SJSA1 (cell line): ENCODE results near the gene PREPL. TPM values are rescaled to one million over a fixed set of nuclear protein-coding genes. Genes with fewer than 3 reads are reported as not detected.
"Not testable (repeated sequence)": the region's sequence is repeated elsewhere in the genome, so short reads cannot be mapped to it uniquely, and the experiment has no call there.

Experiments
- DNase-seq, 2 experiments: peaks; one replicate each; pipeline ENCODE4 v3.0.0-alpha.2; 2015 to 2020; ENCODE audit warnings: low spot score in 2 of 2, low read depth in 1 of 2
- H3K27ac ChIP-seq: fragments of 250-450 bp; sonication (Bioruptor Pico); 2 replicates; pipeline ENCODE4 v1.5.1; 2020; ENCODE audit warnings: mild to moderate bottlenecking, moderate library complexity
- H3K27me3 ChIP-seq: fragments of 250-450 bp; sonication (Bioruptor Pico); replicated peaks from 2 replicates; pipeline ENCODE4 v1.5.1; 2020; ENCODE audit warnings: mild to moderate bottlenecking, moderate library complexity
- H3K36me3 ChIP-seq: fragments of 250-450 bp; sonication (Bioruptor Pico); 2 replicates; pipeline ENCODE4 v1.5.1; 2020; ENCODE audit warnings: mild to moderate bottlenecking
- H3K4me1 ChIP-seq: fragments of 250-450 bp; sonication (Bioruptor Pico); replicated peaks from 2 replicates; pipeline ENCODE4 v1.6.1; 2021; ENCODE audit warnings: mild to moderate bottlenecking
- H3K4me3 ChIP-seq: fragments of 250-450 bp; sonication (Bioruptor Pico); 2 replicates; pipeline ENCODE4 v1.5.1; 2020; ENCODE audit warnings: mild to moderate bottlenecking
- H3K9me3 ChIP-seq: fragments of 250-450 bp; sonication (Bioruptor Pico); replicated peaks from 2 replicates; pipeline ENCODE4 v1.5.1; 2020; ENCODE audit warnings: mild to moderate bottlenecking
- total RNA-seq: library from RNA; depleted of rRNA; stranded (reverse); fragments of >200 nt; shearing (Covaris generic); gene quantifications from 2 replicates; pipeline ENCODE4 v1.2.3, GENCODE V29; 2014; rRNA removed

The PREPL gene
- total RNA-seq = 27.3 and 39.0 TPM in 2 replicates

DNA sequence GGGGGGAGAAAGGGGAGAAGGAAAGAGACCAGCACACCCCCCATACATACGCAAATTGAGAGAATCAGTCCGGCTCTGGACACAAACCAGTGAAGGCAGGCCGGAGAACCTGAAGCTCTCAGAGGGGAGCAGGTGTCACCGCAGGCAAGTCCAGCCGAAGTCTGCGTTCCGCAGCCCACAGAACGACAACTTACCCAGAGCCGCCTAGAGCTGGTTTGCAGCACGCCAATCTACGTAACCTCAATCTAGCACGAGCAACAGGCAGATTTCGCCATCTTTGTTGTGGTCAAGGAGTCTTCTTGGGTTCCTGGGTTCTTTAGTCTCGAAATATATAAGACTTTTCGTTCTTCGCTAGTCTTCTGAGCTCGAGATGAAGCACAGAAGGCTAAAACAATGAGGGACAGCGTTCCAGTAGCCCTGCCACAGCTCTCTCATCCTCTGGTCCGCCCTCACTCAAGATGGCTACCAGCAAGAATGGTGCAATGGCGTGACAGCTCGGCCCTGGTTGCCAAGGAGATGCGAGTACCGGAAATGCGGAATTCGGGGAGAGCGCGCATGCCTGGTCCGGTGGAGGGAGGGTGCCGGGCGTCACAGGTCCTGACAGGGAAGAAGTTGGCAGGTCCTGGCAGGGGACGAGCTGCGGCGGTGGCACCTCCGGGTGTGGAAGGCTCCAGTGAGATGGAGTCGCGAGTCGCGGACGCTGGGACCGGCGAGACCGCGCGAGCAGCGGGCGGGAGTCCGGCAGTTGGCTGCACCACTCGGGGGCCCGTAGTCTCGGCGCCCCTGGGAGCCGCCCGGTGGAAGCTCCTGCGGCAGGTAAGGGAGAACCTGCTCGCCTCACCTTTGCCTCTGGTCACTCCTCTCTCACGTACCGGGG is at the start of gene PREPL, which contains the start of gene CAMKMT:
Gene PREPL (minus strand): TSS at position 165 of the 877 bp plus-strand sequence. CDS start 15,152 bp downstream, outside the sequence.
Gene CAMKMT (plus strand): TSS at position 618 of the 877 bp plus-strand sequence.
- Histone ChIP-seq H3K27ac (peak within 1 kb of the TSS; percentile 100), H3K4me3 (peak within 1 kb of the TSS; percentile 68), H3K9me3 (no peaks in the 10 kb centered on the region), H3K27me3 (no peaks in the 10 kb centered on the region), H3K4me1 (peaks cover 10% of the 10 kb centered on the region; the same call in 1 of the 2 replicates), H3K36me3 (no peaks in the 10 kb centered on the region)
- peak; percentile 98 to 99 for DNase-seq

DNA sequence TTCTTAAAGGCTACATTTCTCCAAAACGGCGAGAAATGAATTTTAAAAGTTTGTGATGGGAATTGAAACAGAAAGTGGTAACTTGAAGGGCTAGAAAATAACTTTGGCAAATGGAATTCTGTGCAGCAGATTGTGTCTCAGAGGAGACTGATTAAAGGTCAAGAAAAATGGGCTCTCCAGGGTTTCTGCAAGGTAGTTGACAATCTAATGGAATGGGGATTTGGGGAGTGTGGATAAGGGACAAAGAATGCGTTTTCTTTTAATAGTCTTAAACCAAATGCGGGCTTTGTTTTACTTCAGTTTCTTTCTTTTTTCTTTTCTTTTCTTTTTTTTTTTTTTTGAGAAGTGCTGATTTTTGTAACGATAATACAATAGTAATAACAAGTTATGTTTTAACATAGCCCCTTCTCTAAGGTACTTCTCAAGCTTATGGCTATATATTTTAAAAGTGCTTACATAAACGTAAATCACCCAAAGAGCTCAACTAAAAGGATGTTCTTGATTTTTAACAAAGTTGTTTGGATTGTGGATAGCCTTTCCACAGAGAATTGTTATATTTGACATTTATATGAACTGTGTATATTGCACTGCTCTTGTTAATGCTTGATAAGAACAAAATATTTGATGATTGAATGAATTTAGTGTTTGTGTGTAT is 37.1 kb upstream of the PREPL start:
- H3K36me3 ChIP-seq = no peaks in the 10 kb centered on the region
- no peaks in the 10 kb centered on the region for H3K9me3 ChIP-seq
- H3K4me3 ChIP-seq = no peak overlapping the region
- no peak overlapping the region for H3K27ac ChIP-seq
- DNase-seq = no peak
- no peaks in the 10 kb centered on the region for H3K4me1 ChIP-seq
- H3K27me3 ChIP-seq = no peaks in the 10 kb centered on the region

DNA sequence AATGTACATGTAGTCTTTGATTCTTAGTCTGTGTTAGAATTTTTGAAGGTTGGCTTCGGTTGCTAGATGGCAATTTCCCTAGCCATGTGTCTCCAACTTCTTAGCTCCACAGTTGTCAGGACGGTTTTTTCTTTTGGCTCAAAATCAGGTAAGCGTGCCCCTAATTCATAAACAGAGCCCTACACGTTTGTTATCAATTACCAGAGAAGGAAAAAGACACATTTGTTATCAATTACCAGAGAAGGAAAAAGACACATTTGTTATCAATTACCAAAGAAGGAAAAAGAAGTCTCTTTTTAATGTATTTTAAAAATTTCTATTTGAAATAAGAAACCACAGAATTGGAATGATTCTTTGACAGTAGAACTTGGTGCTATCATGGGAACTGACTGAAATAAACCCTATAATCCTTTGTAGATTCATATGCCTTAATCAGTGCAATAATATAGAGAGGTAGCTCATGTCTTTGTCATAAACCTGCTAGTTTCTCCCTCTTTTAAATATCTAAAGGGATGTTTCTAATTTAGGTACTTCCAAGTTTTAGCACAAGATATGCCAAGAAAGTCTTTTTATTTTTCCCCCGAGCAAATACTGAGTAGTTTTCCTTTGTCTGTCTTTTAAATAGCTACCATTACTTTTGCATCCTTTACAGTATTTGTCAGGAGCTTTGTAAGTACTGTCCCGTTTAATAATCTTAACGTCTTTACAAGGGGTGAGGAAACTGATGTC is 36.3 kb upstream of the PREPL start:
- Histone ChIP-seq H3K9me3 (no peaks in the 10 kb centered on the region), H3K27me3 (no peaks in the 10 kb centered on the region), H3K4me3 (no peak overlapping the region), H3K27ac (no peak overlapping the region), H3K36me3 (no peaks in the 10 kb centered on the region), H3K4me1 (no peaks in the 10 kb centered on the region)
- no peak for DNase-seq

DNA sequence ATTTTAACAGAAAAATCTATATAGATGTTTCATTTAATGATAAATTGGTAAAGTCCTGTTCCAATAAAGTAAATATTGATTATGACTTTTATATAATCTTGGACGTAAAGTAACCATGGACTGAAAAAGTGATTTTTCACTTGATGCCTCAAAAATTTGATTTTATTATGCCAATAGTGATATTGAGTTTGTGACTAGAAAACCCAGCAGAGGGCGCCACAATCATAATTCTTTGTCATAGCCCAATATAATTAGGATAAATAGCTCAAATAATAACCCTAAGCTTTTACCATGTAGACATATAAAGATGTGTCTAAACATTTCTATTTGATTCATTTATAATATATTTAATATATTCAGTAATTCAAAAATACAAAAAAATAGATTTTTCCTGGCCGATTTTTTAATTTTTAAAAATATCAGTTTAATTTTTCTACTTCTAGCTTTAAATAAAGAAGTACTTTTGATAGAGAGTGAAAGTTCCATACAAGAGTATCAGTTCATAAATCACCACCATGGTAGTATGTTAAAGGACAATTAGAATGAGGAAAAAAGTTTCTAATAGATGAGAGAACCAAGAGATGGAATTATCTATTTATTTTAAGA is 31.1 kb upstream of the PREPL start:
- H3K36me3 ChIP-seq = no peaks in the 10 kb centered on the region
- H3K27ac ChIP-seq = no peak overlapping the region
- no peak for DNase-seq
- H3K4me3 ChIP-seq = no peak overlapping the region
- H3K27me3 ChIP-seq = no peaks in the 10 kb centered on the region
- H3K9me3 ChIP-seq = no peaks in the 10 kb centered on the region
- peaks cover 7% of the 10 kb centered on the region for H3K4me1 ChIP-seq

DNA sequence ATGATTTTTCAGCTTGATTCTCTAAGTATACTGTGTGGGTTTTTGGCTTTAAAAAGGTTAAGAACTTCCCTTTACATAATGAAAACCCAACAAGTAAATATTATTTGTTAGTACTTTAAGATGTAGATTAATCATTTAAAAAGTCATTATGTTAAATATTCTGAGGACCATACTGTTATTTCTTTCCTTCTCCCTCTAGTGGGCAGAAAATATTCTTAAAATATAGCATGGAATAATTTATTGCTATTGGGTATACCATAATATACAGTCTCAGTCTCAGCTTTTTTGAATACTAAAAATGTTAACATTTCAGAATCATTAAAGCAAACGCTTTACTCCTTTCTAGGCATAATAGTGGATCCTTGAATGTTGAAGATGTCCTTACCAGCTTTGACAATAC is 28.6 kb upstream of the PREPL start:
- H3K9me3 ChIP-seq = no peaks in the 10 kb centered on the region
- peaks cover 7% of the 10 kb centered on the region for H3K4me1 ChIP-seq
- no peaks in the 10 kb centered on the region for H3K36me3 ChIP-seq
- H3K4me3 ChIP-seq = no peak overlapping the region
- H3K27ac ChIP-seq = no peak overlapping the region
- DNase-seq = no peak
- no peaks in the 10 kb centered on the region for H3K27me3 ChIP-seq

DNA sequence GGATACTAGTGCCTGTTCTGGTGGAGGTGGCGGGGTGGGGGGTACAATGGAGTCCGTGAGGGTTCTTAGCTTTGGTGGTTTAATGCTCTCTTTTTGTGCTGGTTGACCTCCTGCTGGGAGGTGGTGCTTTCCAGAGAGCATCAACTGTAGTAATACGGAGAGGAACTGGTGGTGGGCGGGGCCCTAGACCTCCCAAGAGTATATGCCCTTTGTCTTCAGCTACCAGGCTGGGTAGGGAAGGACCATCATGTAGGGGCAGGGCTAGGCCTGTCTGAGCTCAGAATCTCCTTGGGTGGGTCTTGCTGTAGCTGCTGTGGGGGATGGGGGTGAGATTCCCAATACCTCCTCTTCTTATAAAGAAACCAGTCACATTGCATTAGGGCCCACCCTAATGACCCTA is 27.6 kb upstream of the PREPL start:
- Histone ChIP-seq H3K36me3 (no peaks in the 10 kb centered on the region), H3K9me3 (no peaks in the 10 kb centered on the region), H3K27me3 (no peaks in the 10 kb centered on the region), H3K27ac (no peak overlapping the region), H3K4me3 (no peak overlapping the region), H3K4me1 (peaks cover 7% of the 10 kb centered on the region)
- peak; percentile 7 to 52 for DNase-seq

DNA sequence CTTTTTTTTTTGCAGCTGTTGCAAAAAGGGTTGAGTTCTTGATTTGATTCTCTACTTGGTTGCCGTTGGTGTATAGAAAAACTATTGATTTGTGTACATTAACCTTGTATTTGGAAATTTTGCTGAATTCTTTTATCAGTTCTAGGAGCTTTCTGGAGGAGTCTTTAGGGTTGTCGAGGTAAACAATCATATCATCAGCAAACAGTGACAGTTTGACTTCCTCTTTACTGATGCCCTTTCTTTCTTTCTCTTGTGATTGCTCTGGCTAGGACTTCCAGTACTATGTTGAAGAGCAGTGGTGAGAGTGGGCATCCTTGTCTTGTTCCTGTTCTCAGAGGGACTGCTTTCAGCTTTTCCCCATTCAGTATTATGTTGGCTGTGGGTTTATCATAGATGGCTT is 23.9 kb upstream of the PREPL start:
- not testable (repeated sequence) for H3K27ac ChIP-seq, H3K36me3 ChIP-seq, DNase-seq, H3K4me1 ChIP-seq, H3K9me3 ChIP-seq, H3K27me3 ChIP-seq, H3K4me3 ChIP-seq

DNA sequence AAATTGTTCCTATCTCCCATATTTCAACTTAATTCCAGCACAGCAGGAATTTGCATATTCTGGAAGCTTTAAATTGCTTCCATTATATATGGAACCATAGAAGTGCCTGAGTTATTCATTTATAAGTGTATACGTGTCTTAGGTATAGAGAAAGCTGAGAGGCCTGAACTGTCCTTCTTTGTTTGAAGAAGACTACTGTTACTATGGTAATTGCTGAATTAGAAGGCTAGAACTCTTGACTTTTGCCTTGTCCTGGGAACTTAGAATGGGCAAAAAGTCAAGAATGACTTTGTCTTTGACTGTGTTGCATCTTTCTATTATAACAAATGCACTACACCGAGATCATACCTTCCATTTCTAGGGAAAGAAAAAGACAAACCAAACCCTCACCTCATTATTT is 16.2 kb upstream of the PREPL start:
- Histone ChIP-seq H3K27me3 (no peaks in the 10 kb centered on the region), H3K4me3 (no peak overlapping the region)
- no peak for DNase-seq

DNA sequence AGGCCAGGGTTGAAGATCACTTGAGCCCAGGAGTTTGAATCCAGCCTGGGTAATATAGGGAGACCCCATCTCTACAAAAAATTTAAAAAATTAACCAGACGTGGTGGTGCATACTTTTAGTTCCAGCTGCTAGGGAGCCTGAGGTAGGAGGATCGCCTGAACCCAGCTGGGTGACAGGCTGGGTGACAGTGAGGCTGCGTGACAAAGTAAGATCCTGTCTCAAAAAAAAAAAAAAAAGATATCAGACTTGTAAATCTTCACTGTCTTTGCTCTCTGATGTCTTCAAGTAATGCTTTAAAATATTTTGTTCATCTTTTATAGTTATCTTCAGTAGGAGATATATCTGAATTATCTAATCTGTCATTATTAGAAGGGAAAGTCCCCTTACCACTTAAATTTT is 11.0 kb upstream of the PREPL start:
- Histone ChIP-seq H3K4me1 (no peaks in the 10 kb centered on the region), H3K27ac (no peak overlapping the region), H3K27me3 (no peaks in the 10 kb centered on the region), H3K36me3 (no peaks in the 10 kb centered on the region), H3K9me3 (no peaks in the 10 kb centered on the region), H3K4me3 (no peak overlapping the region)
- DNase-seq = no peak

More for the DNA sequence above, 16.2 kb upstream of the PREPL start:
- H3K36me3 ChIP-seq = no peaks in the 10 kb centered on the region
- H3K27ac ChIP-seq = no peak overlapping the region
- H3K4me1 ChIP-seq = no peaks in the 10 kb centered on the region
- H3K9me3 ChIP-seq = no peaks in the 10 kb centered on the region

DNA sequence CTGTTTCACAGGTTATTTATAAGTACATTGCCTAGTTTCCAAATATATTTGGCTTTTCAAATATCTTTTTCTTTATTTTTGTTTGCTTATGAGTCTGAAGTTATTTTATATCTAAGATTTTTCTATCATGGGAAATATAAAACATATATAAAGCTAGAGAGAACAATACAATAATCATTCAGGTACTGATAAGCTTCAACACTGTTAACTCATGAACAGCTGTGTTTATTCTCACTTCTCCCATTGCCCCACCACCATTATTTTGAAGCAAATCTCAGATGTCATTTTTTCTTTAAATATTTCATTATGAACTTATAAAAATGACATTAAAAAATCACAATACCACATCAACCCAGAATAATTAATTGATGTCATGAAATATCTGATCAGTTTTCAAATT is 10.2 kb upstream of the PREPL start:
- H3K4me3 ChIP-seq = no peak overlapping the region
- H3K4me1 ChIP-seq = no peaks in the 10 kb centered on the region
- H3K27ac ChIP-seq = no peak overlapping the region
- DNase-seq = no peak
- no peaks in the 10 kb centered on the region for H3K9me3 ChIP-seq
- no peaks in the 10 kb centered on the region for H3K36me3 ChIP-seq
- H3K27me3 ChIP-seq = no peaks in the 10 kb centered on the region

DNA sequence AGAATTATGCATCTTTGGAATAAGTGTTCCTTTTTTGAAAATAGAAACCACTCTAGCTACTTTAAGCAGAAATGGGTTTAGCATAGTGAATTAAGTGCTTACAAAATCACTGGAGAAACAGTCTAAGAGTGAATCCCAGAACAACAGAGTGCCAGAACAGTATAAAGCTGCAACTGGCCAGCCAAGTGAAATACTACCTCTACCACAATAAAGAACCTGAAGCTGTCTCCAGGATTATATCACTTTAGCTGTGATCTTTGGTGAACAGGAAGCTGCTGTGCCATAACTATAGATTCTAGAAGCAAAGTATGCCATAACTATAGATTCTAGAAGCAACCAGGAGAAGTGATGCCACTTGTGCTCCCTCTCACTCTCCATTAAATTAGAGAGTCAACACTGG is 8.1 kb upstream of the PREPL start:
- DNase-seq = no peak
- no peak overlapping the region for H3K27ac ChIP-seq
- no peaks in the 10 kb centered on the region for H3K36me3 ChIP-seq
- H3K9me3 ChIP-seq = no peaks in the 10 kb centered on the region
- no peaks in the 10 kb centered on the region for H3K4me1 ChIP-seq
- no peaks in the 10 kb centered on the region for H3K27me3 ChIP-seq
- no peak overlapping the region for H3K4me3 ChIP-seq

DNA sequence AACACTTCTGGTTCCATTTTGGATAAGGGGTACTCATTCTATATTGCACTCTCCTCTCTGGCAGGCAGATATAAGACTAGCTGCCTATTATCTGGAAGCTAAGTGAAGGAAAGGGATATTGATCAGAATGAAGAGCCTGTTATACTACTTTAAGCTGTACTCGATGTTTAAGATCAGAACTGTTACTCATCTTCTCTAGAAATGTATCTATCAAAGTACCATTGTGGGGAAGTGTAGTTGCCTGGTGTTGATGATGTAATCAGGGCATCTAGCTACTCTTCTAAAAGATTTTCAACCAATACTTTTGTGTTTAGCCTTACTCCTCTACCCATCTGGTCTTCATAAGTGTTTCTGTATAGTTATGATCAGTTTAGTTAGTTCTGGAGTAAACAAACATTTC is 6.3 kb upstream of the PREPL start:
- H3K27me3 ChIP-seq = no peaks in the 10 kb centered on the region
- H3K36me3 ChIP-seq = no peaks in the 10 kb centered on the region
- peaks cover 4% of the 10 kb centered on the region; the same call in 1 of the 2 replicates for H3K4me1 ChIP-seq
- no peak overlapping the region for H3K4me3 ChIP-seq
- no peak for DNase-seq
- no peaks in the 10 kb centered on the region for H3K9me3 ChIP-seq
- no peak overlapping the region for H3K27ac ChIP-seq

DNA sequence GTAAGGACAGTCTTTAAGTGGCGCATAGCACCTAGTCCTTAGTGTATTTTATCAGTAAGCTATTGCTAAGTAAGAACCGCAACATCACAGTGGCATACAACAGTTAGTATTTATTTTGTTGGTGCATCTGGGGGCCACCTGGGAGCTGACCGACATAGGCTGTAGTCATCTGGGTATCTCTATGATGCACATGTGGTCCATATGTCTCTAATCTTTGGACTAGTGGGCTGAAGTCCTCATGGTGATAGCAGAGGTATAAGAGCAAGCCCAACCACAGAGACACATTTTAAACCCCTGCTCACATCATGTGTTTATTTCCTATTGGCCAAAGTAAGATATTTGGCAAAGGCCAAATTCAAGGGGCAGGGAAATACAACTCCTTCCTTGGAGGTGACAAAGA is 3.3 kb upstream of the PREPL start:
- no peak overlapping the region for H3K27ac ChIP-seq
- no peaks in the 10 kb centered on the region for H3K27me3 ChIP-seq
- no peaks in the 10 kb centered on the region for H3K36me3 ChIP-seq
- H3K9me3 ChIP-seq = no peaks in the 10 kb centered on the region
- peaks cover 10% of the 10 kb centered on the region; the same call in 1 of the 2 replicates for H3K4me1 ChIP-seq
- no peak for DNase-seq
- H3K4me3 ChIP-seq = no peak overlapping the region
